ENCODE measurements around the gene ABCC8. TPM values are rescaled to one million over a fixed set of nuclear protein-coding genes. Genes with fewer than 3 reads are reported as not detected.

ABCC8 gene
- polyA plus RNA-seq (2011; rRNA removed) = not detected in 2 replicates
- polyA minus RNA-seq (2011; rRNA and poly(A)+ RNA removed) = not detected in 2 replicates

DNA sequence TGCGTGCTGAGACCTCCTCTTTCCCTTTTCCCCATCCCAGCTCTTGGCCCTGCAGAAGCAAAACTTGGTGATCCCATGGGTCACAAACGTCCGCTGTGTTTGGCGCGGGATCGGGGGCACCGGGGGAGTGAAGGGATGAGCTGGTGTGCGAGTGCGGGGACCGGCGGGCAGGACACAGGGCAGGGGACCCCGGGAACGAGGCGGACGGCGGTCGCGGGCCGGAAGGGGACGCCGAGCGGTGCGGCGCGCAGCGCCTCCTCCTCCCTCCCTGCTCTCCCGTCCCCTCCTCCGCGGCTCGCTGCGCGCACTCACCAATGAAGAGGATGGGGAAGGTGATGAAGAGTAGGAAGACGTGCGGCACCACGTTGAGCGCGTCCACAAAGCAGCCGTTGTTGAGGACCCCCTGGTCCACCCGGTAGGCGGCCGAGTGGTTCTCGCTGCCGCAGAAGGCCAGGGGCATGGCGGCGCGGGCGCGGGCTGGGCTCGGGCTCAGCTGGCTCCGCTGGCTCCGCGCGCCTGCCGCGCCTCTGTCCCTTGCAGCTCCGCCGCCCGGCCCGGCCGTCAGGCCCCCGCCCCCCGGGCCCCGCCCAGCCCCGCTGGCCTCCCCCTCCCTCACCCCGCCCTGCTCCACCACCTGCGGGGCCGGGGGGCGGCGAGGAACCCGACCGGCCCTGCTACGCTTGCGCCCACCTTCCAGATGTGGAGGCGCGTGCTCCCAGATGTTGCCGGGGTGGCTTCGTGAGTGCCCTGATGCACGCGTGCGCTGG, at the start of gene ABCC8:
TSS of gene ABCC8 (minus strand) at position 529 of the 767 bp plus-strand sequence. CDS start at position 460, 69 bp downstream.
- TF ChIP-seq, protein P1, sequence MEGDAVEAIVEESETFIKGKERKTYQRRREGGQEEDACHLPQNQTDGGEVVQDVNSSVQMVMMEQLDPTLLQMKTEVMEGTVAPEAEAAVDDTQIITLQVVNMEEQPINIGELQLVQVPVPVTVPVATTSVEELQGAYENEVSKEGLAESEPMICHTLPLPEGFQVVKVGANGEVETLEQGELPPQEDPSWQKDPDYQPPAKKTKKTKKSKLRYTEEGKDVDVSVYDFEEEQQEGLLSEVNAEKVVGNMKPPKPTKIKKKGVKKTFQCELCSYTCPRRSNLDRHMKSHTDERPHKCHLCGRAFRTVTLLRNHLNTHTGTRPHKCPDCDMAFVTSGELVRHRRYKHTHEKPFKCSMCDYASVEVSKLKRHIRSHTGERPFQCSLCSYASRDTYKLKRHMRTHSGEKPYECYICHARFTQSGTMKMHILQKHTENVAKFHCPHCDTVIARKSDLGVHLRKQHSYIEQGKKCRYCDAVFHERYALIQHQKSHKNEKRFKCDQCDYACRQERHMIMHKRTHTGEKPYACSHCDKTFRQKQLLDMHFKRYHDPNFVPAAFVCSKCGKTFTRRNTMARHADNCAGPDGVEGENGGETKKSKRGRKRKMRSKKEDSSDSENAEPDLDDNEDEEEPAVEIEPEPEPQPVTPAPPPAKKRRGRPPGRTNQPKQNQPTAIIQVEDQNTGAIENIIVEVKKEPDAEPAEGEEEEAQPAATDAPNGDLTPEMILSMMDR (IDR thresholded peaks at IDR 0.05; ENCODE audit: low read depth, low read length) = no peak
- H3K27ac ChIP-seq (ENCODE audit: low read depth, low read length) = no peak within 1 kb of the TSS
- H3K4me3 ChIP-seq (ENCODE audit: low read depth, low read length) = no peak within 1 kb of the TSS
- CTCF ChIA-PET = no interaction called here
- no peaks in the 10 kb centered on the region for H3K9me3 ChIP-seq (ENCODE audit: control insufficient read depth, insufficient read depth, low read length)
- no peak for DNase-seq (ENCODE audit: low read depth, low spot score)
- H3K27me3 ChIP-seq (ENCODE audit: control insufficient read depth, insufficient read depth, low read length) = peaks cover 34% of the 10 kb centered on the region
- POLR2A ChIA-PET = no interaction called here

DNA sequence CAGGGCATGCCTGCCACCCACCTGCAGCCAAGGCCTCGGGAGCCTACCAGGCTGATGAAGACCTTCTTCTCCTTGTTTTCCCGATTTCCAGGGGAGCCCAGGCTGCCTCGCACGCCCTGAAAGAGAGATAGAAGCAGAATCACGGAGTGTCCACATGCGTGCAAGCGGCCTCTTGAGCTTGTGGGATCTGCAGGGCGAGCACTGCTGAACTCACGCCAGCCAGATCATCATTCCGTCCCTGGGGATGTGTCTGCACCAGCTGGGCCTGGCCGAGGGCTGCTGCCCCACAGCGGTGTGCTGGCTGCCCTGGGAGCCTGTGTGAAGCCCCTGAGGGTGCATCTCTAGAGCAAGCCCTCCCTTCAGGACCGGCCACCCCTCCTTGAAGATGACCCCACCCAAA, 49.7 kb upstream of the ABCC8 start:
- H3K27ac ChIP-seq (ENCODE audit: low read depth, low read length) = no peak overlapping the region
- H3K27me3 ChIP-seq (ENCODE audit: control insufficient read depth, insufficient read depth, low read length) = peaks cover 8% of the 10 kb centered on the region
- no peak for DNase-seq (ENCODE audit: low read depth, low spot score)
- ChIA-PET POLR2A (no interaction called here), CTCF (interaction anchor here (2.3 to 2.9 kb wide), 2 partner anchors 142 to 296 kb away, joined by 11 to 22 read pairs; no protein-coding TSS in a partner anchor)
- H3K9me3 ChIP-seq (ENCODE audit: control insufficient read depth, insufficient read depth, low read length) = no peaks in the 10 kb centered on the region
- TF ChIP-seq, protein P1 (IDR thresholded peaks at IDR 0.05; ENCODE audit: low read depth, low read length) = no peak
- no peak overlapping the region for H3K4me3 ChIP-seq (ENCODE audit: low read depth, low read length)

DNA sequence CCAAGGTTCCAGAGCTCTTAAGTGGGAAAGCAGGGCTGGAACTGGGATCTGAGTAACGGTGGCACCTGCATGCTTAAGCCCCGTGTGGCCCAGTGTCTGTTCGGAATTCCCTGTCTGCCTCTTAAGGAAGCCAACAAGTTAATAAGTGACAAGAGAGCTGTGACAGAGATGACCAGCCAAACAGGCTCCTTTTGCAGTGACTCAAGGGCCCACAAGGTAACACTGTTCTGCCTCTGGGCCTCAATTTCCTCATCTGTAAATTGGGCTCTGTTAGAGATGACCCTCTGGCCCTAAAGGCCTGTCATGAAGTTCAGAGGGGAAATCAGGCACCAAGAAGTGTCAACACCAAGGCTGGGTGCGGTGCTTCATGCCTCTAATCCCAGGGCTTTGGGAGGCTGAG, 48.9 kb upstream of the ABCC8 start:
- no peak for DNase-seq (ENCODE audit: low read depth, low spot score)
- ChIA-PET CTCF (interaction anchor here (2.3 kb wide), 1 partner anchor 142 kb away, joined by 11 read pairs; no protein-coding TSS in a partner anchor), POLR2A (no interaction called here)
- Histone ChIP-seq H3K9me3 (ENCODE audit: control insufficient read depth, insufficient read depth, low read length) (no peaks in the 10 kb centered on the region), H3K4me3 (ENCODE audit: low read depth, low read length) (no peak overlapping the region), H3K27me3 (ENCODE audit: control insufficient read depth, insufficient read depth, low read length) (peaks cover 8% of the 10 kb centered on the region), H3K27ac (ENCODE audit: low read depth, low read length) (no peak overlapping the region)
- TF ChIP-seq, protein P1 (IDR thresholded peaks at IDR 0.05; ENCODE audit: low read depth, low read length) = no peak

DNA sequence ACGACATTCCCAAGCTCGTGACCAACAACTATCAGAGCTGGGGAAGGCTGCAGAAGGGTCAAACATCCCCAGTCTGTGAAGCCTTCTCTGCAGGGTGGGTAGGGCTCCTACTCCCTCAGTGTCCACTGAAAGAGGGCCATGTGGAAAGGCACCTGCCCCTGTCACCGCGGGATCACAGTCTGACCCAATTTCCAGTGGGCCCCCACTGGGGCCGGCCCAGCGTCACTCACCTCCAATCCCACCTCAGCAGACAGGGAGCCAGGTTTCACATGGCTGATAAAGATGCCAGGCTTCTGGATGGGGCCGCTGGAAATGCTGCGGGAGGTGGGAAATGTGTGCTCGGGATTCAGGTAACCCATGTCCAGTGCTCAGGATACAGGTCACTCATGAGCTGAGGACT, 47.6 kb upstream of the ABCC8 start:
- TF ChIP-seq, protein P1 (IDR thresholded peaks at IDR 0.05; ENCODE audit: low read depth, low read length) = no peak
- ChIA-PET CTCF (interaction anchor here (2.3 kb wide), 1 partner anchor 140 kb away, joined by 11 read pairs; no protein-coding TSS in a partner anchor), POLR2A (no interaction called here)
- Histone ChIP-seq H3K27ac (ENCODE audit: low read depth, low read length) (no peak overlapping the region), H3K4me3 (ENCODE audit: low read depth, low read length) (no peak overlapping the region), H3K9me3 (ENCODE audit: control insufficient read depth, insufficient read depth, low read length) (no peaks in the 10 kb centered on the region), H3K27me3 (ENCODE audit: control insufficient read depth, insufficient read depth, low read length) (no peaks in the 10 kb centered on the region)
- DNase-seq (ENCODE audit: low read depth, low spot score) = no peak

DNA sequence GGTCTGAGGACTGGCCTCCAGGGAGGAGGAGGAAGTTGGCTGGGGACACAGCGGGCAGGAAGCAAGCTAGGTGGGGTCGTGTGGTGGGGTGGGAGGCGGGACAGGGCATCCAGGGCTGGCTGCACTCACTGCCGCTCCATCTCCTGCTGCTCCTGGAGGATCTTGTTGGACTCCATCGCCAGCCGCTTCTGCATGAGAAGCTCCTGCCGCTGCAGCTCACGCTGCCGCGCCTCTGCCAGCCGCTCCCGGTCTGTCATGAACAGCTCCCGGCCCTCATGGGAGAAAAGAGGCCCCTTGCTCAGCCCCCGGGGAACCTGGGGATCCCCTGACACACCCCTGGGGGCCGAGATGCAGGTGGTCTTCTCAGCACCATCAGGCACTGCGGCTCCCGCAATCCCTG, 46.0 kb upstream of the ABCC8 start:
- POLR2A ChIA-PET = no interaction called here
- no peaks in the 10 kb centered on the region for H3K27me3 ChIP-seq (ENCODE audit: control insufficient read depth, insufficient read depth, low read length)
- H3K4me3 ChIP-seq (ENCODE audit: low read depth, low read length) = no peak overlapping the region
- CTCF ChIA-PET = no interaction called here
- no peak overlapping the region for H3K27ac ChIP-seq (ENCODE audit: low read depth, low read length)
- DNase-seq (ENCODE audit: low read depth, low spot score) = no peak
- TF ChIP-seq, protein P1 (IDR thresholded peaks at IDR 0.05; ENCODE audit: low read depth, low read length) = no peak
- H3K9me3 ChIP-seq (ENCODE audit: control insufficient read depth, insufficient read depth, low read length) = no peaks in the 10 kb centered on the region; the same call in 1 of the 2 replicates

All from AG04450 (cell line).